Measurements from ENCODE around the gene RSKR.
"Not testable (repeated sequence)": the region's sequence is repeated elsewhere in the genome, so short reads cannot be mapped to it uniquely, and the experiment has no call there.

Gene RSKR, protein sequence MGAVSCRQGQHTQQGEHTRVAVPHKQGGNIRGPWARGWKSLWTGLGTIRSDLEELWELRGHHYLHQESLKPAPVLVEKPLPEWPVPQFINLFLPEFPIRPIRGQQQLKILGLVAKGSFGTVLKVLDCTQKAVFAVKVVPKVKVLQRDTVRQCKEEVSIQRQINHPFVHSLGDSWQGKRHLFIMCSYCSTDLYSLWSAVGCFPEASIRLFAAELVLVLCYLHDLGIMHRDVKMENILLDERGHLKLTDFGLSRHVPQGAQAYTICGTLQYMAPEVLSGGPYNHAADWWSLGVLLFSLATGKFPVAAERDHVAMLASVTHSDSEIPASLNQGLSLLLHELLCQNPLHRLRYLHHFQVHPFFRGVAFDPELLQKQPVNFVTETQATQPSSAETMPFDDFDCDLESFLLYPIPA

DNA sequence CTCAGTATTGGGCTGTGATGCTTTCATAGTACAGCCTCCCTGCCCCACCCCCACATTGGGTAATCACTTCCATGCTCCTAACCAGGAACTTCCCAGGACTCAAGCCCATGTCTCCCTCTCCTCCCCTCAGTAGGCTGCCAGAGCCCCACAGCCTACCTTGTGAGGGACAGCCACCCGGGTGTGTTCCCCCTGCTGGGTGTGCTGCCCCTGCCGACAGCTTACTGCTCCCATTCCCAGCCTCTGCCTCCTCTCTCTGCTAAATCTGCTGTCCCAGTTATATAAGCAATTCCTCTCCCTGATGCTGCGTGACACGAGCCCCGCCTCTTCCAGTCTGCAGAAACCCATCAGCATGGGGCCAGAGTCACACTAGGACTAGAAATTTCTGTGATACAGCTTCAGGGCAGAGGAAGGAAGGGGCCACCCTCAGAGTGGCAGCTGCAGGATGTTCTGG is at the start of gene RSKR:
Gene RSKR, minus strand, starts transcription at position 255 of the 451 bp plus-strand sequence. Its CDS starts 24 bp downstream, at position 231.
- DNase-seq, result no peak

DNA sequence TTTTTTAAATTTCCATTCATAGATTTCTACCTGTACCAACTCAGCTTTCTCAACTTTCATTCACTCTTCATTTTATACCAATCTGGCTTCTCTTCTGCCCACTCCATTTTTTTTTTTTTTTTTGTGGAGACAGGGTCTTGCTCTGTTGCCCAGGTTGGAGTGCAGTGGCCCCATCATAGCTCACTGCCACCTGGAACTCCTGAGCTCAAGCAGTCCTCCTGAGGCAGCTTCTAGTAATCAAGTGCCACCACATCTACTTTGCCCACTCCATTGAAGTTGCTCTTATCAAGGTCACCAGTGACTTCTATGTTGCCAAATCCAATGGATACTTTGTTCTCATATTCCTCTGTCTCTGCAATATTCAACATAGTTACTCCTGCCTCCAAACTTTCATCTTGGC is 49.7 kb upstream of the RSKR start:
- no peak for DNase-seq

DNA sequence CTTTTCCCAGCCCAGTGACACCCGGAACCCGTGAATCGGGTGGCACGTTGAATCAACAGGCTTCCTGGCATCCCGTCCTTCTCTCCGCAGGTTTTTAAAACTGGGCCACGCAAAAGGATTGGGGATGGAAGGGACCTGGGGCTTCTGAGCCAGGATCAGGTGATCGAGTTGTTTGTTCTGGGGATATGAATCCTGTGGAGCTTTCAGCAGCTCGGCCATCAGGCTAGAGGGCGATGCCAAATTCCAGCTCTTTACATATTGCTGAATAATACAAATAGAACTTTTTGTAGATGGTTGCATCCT is 48.5 kb upstream of the RSKR start:
- no peak for DNase-seq

DNA sequence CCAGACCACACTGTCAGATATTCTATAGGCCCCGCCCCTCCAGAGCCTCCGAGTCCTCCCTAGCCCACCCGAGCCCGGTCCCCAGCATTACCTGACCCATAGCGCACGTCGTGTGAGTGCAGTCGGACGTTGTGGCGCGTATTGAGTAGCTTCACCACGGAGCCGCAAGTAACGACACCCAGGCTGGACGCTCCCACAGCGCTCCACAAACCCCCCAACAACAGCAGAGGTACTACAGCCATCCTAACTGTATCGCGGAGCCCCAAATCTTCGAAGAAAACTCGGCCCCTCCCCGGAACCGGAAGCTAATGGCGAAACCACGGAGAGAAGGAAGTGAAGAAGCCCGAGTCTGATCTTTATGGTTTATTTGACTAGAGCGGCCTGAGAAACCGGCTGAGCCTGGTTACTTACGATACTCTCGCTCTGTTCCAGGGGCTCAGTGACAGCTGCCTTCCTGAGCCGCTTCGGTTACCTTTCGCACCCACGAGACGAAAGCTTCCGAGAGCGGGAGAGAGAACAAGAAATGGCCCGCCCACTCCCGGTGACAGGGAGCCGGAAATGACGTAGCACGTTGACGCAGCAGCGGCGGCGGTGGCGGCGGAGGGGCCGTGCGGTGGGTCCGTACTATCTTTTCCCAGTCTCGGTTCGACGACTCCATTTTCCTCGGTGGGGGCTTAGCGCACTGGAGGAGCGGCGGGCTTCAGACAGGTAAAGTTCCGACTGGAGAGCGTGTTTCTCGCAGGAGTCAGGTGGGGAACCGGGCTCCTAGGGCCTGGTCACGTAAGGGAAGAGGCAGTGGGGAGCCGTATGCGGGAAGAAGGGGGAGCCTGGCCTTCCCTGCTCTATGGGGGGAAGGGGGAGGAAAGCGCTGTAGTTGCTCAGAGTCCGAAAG is 47.9 kb upstream of the RSKR start, which contains the start of the genes SDF2 and SUPT6H:
Gene SDF2, minus strand, starts transcription at position 272 of the 892 bp plus-strand sequence. Its CDS starts 30 bp downstream, at position 242.
Gene SUPT6H, plus strand, starts transcription at position 571 of the 892 bp plus-strand sequence. CDS start 11,197 bp downstream, outside the sequence.
- DNase-seq, result peak; percentile 81

DNA sequence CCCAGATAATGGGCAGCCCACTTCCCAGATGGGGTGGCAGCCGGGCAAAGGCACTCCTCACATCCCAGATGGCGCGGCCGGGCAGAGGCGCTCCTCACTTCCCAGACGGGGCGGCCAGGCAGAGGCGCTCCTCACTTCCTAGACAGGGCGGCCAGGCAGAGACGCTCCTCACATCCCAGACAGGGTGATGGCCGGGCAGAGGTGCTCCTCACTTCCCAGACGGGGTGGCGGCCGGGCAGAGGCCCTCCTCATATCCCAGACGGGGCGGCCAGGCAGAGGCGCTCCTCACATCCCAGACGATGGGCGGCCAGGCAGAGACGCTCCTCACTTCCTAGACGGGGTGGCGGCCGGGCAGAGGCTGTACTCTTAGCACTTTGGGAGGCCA is 45.5 kb upstream of the RSKR start:
- DNase-seq, result not testable (repeated sequence)

DNA sequence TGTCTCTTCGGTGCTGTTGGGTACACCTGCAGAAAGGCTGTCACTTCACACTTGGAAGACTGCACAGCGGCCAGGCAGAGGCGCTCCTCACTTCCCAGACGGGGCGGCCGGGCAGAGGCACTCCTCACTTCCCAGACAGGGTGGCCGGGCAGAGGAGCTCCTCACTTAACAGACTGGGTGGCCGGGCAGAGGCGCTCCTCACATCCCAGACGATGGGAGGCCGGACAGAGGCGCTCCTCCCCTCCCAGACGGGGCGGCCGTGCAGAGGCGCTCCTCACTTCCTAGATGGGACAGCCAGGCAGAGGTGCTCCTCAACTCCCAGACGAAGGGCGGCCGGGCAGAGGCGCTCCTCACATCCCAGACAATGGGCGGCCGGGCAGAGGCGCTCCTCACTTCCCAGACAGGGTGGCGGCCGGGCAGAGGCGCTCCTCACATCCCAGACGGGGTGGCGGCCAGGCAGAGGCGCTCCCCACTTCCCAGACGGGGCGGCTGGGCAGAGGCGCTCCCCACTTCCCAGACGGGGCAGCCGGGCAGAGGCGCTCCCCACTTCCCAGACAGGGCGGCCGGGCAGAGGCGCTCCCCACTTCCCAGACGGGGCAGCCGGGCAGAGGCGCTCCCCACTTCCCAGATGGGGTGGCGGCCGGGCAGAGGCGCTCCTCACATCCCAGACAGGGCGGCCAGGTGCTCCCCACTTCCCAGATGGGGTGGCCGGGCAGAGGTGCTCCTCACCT is 44.9 kb upstream of the RSKR start:
- DNase-seq, result not testable (repeated sequence)

DNA sequence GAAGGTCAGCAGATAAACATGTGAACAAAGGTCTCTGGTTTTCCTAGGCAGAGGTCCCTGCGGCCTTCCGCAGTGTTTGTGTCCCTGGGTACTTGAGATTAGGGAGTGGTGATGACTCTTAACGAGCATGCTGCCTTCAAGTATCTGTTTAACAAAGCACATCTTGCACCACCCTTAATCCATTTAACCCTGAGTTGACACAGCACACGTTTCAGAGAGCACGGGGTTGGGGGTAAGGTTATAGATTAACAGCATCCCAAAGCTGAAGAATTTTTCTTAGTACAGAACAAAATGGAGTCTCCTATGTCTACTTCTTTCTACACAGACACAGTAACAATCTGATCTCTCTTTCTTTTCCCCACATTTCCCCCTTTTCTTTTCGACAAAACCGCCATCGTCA is 44.4 kb upstream of the RSKR start:
- DNase-seq, result not testable (repeated sequence)

DNA sequence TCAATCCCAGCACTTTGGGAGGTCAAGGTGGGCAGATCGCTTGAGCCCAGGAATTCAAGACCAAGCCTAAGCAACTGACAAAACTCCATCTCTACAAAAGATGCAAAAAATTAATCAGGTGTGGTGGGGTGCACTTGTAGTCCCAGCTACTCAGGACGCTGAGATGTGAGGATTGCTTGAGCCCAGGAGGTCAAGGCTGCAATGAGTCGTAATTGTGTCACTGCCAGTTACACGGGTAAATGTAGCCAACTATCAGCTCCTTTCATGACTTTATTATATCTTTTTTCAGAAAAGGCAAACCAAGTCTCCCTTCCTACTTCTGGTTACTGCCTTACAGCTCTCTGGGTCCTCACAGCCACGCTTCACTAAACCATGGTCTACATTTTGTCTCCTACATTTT is 43.8 kb upstream of the RSKR start:
- DNase-seq, result no peak

DNA sequence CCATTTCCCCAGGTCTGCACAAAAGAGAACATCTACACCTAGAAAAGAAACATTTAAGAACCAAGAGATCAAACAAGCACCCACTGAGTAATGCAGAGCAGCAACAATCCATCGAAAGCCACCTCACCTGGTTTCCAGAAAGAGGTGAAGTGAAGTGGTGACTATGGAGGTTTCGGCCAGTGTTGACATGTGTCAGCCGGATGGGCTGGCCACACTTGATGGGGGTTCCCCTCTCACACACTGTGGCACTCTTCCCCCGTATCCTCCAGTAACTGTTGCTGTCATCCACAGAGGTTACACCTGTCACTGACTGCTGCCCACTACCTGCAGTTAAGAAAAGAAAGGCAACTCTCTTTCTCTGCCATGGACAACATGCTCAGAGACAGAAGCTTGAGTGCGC is 41.2 kb upstream of the RSKR start:
- no peak for DNase-seq

DNA sequence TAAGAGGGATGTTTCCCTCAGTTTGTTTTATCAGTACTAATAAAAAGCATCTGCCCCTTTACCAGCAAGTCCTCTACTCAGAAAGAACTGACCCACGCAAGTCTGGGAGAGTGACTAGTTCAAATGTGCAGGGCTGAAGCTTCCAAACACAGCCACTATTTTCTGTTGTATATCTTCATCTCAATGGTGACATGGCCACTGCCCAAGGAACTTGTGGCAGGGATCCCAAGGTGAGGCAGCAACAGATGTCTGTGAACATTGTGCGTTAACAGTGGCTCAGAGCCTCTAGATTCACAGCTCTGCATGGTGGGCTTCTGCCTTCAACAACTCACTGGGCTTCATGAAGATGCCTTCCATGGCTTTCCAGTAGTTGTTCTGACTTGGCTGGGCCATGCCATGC is 34.7 kb upstream of the RSKR start:
- DNase-seq, result no peak

DNA sequence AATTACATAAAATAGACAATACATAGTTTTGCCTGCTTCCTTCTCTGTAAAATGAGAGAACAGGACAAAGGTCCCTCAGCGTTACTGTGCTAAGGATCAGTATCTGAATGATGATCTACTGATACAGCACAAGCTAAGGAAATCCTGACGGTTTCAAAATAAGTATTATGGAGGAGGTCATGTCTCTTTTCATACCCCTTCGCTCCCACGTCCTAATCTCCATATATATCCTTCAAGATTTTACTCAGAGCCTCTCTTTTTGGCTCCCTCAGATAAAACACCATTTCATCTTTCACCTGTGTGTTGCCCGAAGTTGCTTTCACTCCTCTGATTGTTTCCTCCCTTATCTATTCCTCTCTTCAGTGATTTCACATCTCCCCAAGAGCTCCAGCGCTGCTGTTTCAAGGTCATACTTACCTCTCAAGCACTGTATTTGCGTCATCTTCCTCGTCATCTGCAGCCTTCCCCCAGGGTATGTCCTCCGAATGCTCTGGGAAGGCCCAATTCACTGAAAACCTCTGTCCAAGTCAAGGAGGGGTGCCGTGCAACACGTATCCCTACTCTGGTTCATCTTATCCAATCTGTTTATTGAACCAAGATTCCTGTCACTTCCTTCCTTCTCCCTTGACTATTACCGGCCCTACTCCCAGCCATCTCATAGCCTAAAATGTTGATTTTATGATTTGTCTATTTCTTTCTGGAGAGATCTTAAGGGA is 32.2 kb upstream of the RSKR start:
- no peak for DNase-seq

DNA sequence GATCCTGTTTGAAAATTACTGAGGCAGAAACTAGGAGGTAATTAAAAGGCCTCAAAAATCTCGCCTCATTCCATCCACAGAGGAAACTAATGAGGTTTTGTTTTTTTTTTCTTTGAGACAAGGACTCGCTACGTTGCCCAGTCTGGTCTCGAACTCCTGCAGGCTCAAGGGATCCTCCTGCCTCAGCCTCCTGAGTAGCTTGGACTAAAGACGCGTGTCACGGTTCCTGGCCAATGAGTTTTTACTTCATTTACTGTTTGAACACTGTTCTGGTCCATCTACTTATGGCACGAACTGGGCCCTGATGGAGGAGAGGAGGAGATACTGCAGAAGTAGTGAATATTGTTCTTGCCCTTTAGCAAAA is 31.6 kb upstream of the RSKR start:
- DNase-seq, result no peak

DNA sequence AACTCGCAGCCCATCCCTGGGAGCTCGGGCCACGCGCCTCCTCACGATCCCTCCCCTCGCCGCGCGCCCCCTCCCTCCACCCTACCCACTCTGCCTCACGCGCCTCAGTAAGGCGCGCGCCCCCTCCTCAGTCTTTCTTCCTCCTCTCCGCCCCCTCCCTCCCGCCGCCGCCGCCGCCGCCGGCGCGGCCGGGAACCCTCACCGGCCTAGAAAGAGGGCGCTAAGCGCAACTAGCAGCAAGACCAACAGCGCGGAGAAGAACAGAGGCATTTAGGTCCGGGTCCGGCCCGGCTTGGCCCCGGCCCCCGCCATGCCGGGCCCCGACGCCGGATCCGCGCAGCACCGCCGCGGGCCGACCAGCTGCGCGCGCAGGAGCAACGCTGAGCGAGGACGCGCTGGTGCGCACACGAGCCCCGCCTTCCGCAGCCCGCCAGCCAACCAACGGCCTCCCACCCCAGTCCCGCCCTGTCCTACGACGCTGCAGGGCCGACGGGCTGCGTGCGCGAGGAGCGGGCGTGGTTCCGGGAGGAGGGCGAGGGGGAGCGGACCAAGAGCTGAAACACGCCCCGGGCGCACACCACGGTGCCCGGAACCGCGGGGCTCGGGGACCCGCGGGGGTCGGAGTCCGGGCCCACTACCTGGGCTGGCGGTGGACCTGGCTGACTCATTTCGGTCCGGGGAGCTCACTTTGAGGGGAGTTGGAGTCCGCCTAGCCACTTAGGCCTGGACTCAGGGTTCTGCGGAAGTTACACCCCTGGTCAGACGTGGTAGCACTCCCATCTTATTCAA is 31.0 kb upstream of the RSKR start, which contains the start of gene BLTP2:
Gene BLTP2, minus strand, starts transcription at position 372 of the 789 bp plus-strand sequence. Its CDS starts 102 bp downstream, at position 270.
- DNase-seq, result peak; percentile 61

DNA sequence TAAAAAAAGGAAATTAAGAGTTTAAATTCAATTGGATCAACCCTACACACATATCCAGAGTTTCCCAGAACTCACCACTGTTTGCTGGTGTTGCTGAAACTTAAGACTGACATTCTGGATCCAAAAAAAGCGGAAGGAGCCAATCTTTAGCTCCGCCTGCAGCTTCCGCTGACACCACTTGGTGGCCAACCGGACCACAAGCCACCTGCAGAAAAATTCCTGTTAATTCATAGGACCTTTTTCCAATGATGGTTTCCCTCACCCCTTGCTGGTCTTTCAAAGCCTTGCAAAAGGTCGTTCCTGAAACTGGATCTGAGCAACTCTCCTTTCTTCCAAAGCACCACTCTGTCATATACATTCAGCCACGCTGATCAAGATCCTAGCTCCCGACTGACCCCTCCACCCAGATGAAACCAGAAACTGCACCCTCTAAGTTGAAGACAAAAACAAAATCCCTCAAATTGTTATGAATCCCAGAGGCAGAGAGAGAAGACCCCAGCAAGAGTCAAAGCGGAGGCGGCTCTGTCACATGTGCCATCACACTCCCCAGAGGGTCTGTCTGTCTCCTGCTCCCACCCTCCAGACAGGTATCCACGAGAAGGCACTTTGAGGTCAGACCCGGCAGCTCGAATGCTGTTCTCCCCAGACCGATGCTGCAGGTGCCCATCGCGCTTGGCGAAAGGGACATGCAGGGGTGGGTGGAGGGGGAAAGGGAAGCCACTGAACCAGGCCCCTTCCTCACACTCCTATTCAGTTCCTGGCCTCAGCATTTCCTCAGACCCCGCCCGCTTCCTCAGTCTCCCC is 30.2 kb upstream of the RSKR start:
- DNase-seq, result no peak

DNA sequence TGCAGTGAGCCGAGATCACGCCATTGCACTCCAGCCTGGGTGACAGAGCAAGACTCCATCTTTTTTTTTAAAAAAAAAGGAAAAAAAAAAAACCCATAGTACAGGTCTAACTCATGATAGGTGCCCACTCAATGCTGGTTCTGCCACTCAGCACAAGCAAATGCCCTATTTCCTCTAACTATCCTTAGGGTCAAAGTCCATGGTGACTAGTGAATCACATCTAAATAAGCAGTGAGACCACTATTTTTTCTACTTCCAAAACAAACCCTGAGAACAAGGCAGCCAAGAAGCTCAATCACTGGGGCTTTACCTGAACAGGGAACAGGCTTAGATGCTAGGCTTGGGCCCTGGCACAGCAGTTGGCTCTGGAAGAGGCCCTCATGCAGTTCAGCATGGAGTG is 27.6 kb upstream of the RSKR start:
- DNase-seq, result no peak

DNA sequence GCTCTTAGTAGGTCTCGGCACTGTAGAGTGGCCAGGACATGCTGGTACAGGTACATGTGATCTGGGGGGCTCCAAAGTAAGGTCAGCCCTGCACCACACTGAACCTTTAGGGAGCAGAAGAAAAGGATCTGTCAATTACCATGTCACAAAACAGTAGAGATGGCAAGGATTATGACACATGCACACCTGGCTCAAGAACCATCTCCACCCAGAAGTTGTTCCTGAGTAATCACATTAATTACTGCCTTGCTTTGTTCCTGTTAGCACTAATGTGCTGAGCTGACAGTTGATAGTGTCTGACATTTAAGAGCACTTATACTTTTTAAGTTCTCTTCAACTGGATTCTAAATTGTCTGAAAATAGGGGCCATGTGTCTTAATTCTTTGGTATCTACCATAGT is 21.5 kb upstream of the RSKR start:
- DNase-seq, result no peak

DNA sequence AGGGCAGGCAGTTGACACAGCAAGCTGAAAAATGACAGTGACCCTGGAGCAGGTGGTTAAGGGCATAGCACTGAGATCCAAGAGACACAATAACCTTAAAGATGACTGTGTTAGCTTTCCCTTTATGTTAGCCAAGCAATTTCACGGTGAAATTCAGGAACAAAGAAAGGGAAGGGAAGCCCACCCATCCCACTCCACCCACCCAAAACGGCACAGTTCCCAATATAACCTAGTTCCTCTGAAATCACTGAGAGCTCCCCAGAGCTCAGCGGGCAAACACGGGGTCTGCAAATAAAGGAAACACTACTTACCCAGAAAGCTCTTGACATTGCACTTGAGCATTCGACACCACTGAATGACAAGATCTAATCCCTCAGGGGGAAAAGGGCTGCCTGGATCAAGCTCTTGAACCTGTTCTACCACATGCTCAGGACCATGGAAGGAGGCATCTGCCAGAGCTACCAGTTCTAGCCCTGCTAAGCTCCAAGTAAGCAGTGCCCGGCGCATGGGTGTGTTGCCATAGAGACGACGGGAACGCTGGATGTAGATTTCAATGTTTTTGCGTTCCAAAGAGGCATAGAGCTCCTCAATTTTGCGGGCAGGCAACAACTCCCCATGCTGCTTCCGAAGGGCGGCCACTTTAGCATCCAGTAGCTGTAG is 20.4 kb upstream of the RSKR start:
- peak; percentile 77 for DNase-seq

DNA sequence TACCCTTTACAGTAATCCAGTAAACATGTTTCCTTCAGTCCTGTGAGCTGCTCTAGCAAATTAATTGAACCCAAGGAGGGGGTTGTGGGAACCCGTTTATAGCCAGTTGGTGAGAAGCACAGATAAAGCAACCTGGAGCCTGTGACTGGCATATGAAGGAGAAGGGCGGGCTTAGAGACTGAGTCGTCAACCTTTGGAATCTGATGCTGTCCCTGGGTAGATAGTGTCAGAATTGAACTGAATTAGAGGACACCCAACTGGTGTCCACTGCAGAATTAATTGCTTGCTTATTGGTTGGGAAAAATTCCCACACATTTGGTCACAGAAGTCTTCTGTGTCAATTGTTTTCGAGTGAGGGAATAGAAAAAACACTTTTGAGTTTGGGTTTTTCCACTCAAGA is 12.8 kb upstream of the RSKR start:
- no peak for DNase-seq

DNA sequence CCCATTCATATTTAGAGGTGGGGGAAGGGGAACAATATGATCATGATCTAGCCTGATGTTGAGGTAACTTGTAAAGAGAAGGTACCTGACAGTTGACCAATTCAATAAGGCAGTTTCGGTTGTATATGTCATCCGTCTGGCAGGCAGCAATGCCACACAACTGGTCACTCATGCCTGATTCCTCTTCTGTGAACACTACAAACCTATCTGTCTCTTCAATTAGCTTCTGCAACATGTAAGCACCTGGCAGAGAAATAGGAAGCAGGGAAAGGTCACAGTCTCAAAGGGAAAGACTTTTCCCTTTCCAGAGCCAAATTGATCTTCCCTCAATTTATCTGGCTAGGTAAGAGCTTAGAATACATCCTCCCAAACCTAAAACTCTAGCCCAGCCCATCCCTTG is 10.2 kb upstream of the RSKR start:
- DNase-seq, result no peak

DNA sequence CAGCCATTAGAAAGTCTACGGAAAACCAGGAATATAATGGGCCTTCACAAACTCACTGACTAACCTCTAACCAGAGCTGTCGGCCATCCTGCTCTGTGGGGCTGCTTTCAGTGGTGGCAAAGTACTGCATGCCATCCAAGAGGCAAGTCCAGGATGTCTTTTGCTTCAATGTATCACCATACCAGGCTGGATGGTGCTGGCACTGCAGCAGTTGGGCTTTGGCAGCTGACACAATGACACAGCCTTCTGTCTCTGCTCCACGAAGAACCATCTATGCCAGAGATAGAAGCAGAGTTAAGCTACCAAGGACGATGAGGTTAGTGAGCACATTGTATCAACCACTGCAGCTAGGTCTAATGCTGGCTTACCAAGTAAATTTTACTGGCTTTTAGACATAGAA is 9.7 kb upstream of the RSKR start:
- DNase-seq, result no peak
